HG03520 (cell line): Measurements from ENCODE around the gene COL9A2.

ENCODE experiments used
- ATAC-seq: cut with Tn5 transposase; IDR thresholded peaks from one replicate; pipeline ENCODE4 v1.9.1; 2021; ENCODE audit warnings: mild to moderate bottlenecking, moderate library complexity; ENCODE audit not compliant: unreplicated experiment

Gene COL9A2

DNA sequence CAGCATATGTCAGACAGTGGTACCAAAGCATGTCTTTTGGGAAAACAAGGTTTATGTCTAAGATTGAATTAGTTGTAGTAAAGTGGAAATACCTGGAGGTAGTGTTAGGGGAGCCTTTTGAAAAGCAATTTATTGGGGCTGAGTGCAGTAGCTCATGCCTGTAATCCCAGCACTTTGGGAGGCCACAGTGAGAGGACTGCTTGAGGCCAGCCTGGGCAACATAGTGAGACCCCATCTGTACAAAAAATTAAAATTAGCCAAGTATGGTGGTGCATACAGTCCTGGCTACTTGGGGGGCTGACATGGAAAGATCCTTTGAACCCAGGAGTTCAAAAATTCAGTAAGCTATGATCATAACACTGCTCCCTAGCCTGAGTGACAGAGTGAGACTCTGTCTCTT, 51.8 kb downstream of the COL9A2 start:
- ATAC-seq, result no peak

DNA sequence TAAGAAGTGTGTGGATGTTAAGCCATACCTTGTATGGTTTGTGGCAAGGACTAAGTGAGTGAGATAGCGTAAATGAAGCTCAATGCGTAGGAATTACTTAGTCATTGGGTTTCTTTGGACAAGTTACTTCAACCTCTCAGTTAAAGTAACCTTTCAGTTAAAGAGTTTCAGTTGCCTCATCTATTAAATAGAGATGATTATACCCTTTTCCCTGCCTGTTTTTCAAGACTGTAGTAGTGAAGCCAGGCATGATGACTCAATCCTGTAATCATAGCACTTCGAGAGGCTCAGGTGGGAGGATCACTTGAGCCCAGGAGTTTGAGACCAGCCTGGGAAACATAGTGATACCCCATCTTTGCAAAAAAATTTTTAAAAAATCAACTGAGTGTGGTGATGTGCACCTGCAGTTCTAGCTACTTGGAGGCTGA, 52.7 kb downstream of the COL9A2 start:
- ATAC-seq, result no peak

DNA sequence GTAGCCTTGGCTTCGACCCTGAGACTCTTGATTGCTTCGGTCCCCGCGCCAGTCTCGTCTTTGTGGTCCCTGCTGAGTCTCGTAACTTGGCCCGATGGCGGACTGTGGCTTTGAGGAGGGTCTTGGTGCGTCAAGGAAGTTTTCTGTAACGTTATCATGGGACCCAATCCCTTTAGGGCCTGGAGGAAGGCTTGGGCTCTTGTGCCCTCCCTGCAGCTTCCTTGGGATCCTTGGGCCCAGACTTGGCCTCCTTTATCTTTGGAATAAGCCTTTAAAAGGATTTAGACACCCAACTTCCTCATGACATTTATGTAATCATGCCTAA, 58.7 kb downstream of the COL9A2 start:
- no peak for ATAC-seq

DNA sequence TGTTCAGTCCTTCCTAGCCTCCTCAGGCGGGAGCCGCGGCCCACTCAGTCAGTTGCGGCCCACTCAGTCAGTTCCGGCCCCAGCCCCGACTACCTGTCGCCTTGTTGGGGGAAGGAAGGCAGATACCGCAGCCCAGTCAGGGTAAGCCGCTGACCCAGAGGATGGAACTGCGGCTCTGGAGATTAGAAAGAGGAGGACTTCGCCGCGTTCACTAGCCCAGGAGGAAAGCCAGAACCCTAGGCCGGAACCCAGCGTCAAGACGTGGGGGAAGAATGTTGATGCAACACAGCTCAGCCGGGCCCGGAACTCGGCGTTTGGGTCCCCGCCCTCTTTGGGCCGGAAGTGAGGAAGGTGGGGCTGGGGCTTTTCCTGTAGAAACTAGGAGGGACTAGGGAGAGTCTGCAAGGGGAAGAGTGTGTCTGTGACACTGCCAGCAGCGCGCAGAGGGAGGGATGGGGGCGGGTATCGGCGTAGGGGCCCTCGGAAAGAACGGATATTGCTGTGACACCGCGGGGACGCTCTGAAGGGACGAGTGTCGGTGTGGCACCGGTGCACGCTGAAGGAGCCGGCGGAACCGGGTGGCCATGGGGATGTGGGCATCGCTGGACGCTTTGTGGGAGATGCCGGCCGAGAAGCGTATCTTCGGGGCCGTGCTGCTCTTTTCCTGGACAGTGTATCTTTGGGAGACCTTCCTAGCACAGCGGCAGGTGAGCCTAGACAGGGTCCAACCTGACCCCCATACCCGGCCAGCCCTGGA, 59.2 kb downstream of the COL9A2 start, which contains the start of gene ZMPSTE24:
ZMPSTE24 (plus strand) TSS at position 549 of the 757 bp plus-strand sequence; CDS start at position 585, 36 bp downstream.
- ATAC-seq, result peak; percentile 84

DNA sequence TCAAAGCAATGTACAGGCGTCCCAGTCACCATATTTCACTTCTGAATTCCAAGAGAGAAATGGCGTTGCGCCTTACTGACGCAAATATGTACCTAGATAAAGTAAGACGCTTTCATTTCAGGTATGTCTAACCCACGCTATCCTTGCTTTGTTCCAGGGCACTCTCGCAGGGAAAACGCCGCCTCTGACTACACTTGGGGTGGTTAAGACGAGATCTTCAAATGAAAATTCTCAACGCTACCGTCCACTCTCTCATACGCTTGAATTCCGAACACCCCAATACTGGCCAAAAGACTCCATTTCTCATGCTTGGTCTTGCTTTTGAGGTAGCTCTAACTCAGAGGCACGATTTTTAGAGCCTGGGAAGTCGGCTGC, 59.8 kb downstream of the COL9A2 start:
- ATAC-seq, result no peak

DNA sequence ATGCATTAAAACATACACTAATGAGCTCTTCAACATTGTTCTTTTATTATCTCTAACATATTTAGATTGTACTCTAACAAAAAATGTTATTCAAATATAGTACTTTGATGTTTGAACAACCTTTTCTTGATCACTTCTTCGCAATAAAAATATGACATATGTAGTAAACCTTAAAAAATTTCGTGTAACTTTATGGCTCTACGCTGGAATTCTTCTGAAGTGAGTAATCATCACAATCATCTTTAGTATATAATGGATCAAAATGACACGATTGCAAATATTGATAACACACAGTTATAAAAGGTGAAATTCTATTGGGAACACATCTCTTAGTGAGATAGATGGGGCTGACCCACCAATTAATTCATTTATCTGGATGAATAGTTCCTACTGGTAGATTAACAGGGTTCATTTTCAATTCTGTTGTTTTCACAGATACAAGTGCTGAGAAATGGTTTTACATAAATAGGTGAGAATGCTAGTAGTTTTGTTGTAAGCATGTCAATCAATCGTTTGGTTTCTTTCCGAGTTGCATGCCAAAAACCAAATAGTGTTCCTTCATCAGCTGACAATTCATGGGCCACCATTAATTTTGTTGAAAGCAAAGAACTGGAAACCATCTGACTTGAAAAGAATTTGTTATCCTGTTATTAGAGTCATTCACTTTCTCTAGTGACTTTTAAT, 60.5 kb downstream of the COL9A2 start:
- ATAC-seq, result no peak

DNA sequence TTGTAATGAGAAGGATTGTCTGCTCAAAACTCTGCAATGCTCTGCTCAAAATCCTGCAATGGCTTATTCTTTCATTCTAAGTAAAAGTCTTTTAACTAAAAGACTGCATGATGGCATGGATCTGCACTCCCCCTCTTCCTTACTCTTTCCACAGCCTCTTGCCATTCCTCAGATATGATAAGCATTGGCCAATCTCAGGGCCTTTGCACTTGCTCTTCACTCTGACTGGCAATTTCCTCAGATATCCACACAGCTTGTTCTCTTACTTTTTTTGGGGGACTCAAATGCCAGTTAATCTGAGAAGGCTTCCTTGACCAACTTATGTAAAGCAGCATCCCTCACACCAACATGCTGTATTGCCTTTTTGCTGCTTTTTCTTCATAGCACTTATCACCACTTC, 61.9 kb downstream of the COL9A2 start:
- no peak for ATAC-seq

DNA sequence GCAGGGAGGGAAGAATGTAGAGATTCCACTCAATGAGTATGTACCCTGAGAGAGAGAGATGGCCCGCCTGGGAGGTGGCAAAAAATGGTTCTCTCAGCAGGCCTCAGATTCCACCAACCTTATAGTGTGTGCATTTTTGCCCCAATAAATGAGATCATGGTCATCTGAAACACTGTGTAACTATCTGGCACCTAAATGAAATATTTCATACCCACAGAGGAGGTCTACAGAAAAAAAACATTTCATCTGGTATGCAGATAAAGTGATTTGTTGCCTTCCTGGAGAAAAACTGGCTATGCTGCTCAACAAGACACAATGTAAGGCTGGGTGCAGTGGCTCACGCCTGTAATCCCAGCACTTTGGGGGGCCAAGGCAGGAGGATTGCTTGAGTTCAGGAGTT, 64.5 kb downstream of the COL9A2 start:
- ATAC-seq, result no peak

DNA sequence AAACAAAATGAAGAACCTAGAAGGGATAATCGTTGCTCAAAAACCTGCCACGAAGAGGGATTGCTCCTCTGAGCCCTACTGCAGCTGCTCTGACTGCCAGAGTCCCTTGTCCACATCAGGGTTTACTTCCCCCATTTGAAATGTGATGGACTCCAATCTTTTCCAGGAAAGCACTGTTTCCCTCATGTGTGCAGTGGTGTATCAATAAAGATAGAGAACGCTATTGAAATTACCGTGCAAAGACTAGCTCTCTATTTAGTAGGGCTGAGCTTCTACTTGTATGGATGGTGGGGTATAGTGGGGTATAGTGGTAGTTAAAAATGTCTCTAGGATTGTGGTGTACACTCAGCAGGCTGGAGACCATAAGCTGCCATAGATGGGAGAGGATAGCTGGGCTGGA, 65.6 kb downstream of the COL9A2 start:
- ATAC-seq, result no peak
